WTC11 (cell line): ENCODE measurements around the gene CLBA1.

Source experiments
- CDX4 ChIP-seq: fragments of 250-450 bp; sonication (Bioruptor Pico); IDR thresholded peaks from 2 replicates; pipeline ENCODE4 v1.9.0; 2021; ENCODE audit warnings: moderate library complexity, mild to moderate bottlenecking, inconsistent platforms, borderline replicate concordance
- ETV6 ChIP-seq: sonication (generic); formaldehyde crosslinking; IDR thresholded peaks from 2 replicates; pipeline ENCODE4 v1.8.1; 2022; ENCODE audit warnings: mild to moderate bottlenecking, missing genetic modification reagents
- TF ChIP-seq, protein P1 (sequence below): fragments of 200-600 bp; IDR thresholded peaks from 2 replicates; pipeline ENCODE4 v1.8.0; 2022; ENCODE audit warnings: antibody characterized with exemption

- TF ChIP-seq, protein P1, sequence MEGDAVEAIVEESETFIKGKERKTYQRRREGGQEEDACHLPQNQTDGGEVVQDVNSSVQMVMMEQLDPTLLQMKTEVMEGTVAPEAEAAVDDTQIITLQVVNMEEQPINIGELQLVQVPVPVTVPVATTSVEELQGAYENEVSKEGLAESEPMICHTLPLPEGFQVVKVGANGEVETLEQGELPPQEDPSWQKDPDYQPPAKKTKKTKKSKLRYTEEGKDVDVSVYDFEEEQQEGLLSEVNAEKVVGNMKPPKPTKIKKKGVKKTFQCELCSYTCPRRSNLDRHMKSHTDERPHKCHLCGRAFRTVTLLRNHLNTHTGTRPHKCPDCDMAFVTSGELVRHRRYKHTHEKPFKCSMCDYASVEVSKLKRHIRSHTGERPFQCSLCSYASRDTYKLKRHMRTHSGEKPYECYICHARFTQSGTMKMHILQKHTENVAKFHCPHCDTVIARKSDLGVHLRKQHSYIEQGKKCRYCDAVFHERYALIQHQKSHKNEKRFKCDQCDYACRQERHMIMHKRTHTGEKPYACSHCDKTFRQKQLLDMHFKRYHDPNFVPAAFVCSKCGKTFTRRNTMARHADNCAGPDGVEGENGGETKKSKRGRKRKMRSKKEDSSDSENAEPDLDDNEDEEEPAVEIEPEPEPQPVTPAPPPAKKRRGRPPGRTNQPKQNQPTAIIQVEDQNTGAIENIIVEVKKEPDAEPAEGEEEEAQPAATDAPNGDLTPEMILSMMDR: no peak
- TF ChIP-seq ETV6 (CRISPR knock-in tag) (no peak), CDX4 (CRISPR knock-in tag) (no peak)
Observed at GRCh38 chr14:105025429-105025828, 39.8 kb downstream of the CLBA1 start.
